Trophoblast cell (in vitro differentiated cells and primary cell): ENCODE measurements around the gene TMEM171.
A peak's percentile ranks its signal among the peaks of the same experiment; 100 is the strongest.

Source experiments
- DNase-seq, 2 donors: peaks; one replicate each; pipeline ENCODE4 v3.0.0-alpha.2; 2016
- H2AFZ ChIP-seq: 2 replicates; pipeline ENCODE4 v1.6.1; 2013; ENCODE audit warnings: low read length, moderate library complexity, mild to moderate bottlenecking; ENCODE audit not compliant: insufficient read depth, poor library complexity
- H2AK5ac ChIP-seq: 2 replicates; pipeline ENCODE4 v1.6.1; 2013; ENCODE audit warnings: mild to moderate bottlenecking, low read length
- H2BK120ac ChIP-seq: 2 replicates; pipeline ENCODE4 v1.6.1; 2013; ENCODE audit warnings: low read length, mild to moderate bottlenecking, moderate library complexity; ENCODE audit not compliant: insufficient read depth, poor library complexity
- H2BK12ac ChIP-seq: 2 replicates; pipeline ENCODE4 v1.6.1; 2013; ENCODE audit warnings: mild to moderate bottlenecking, low read length, moderate library complexity
- H2BK5ac ChIP-seq: 2 replicates; pipeline ENCODE4 v1.6.1; 2013; ENCODE audit warnings: low read length, low read depth, moderate library complexity, mild to moderate bottlenecking; ENCODE audit not compliant: poor library complexity
- H3K14ac ChIP-seq: 2 replicates; pipeline ENCODE4 v1.6.1; 2013; ENCODE audit warnings: mild to moderate bottlenecking, low read length
- H3K18ac ChIP-seq: 2 replicates; pipeline ENCODE4 v1.6.1; 2013; ENCODE audit warnings: mild to moderate bottlenecking, low read length
- H3K23ac ChIP-seq: 2 replicates; pipeline ENCODE4 v1.6.1; 2013; ENCODE audit warnings: low read length
- H3K27ac ChIP-seq: 2 replicates; pipeline ENCODE4 v1.5.1; 2013; ENCODE audit warnings: low read depth, mild to moderate bottlenecking, inconsistent platforms, low read length, moderate library complexity
- H3K27me3 ChIP-seq: 2 replicates; pipeline ENCODE4 v1.6.1; 2013; ENCODE audit warnings: inconsistent platforms, mild to moderate bottlenecking, low read length, moderate library complexity; ENCODE audit not compliant: insufficient read depth
- H3K36me3 ChIP-seq, 2 experiments: 1 replicate in 1 of 2; 2 replicates in 1 of 2; pipeline ENCODE4 v1.6.1; 2013; ENCODE audit warnings: low read length in 2 of 2, mild to moderate bottlenecking in 2 of 2, moderate library complexity in 1 of 2; ENCODE audit not compliant: insufficient read depth in 2 of 2, control insufficient read depth in 1 of 2
- H3K4ac ChIP-seq: 2 replicates; pipeline ENCODE4 v1.6.1; 2013; ENCODE audit warnings: low read depth, mild to moderate bottlenecking, low read length, moderate library complexity
- H3K4me1 ChIP-seq, 2 experiments: 1 replicate in 1 of 2; 2 replicates in 1 of 2; pipeline ENCODE4 v1.6.1; 2013; ENCODE audit warnings: low read length in 2 of 2, mild to moderate bottlenecking in 2 of 2, moderate library complexity in 1 of 2; ENCODE audit not compliant: insufficient read depth in 2 of 2, control insufficient read depth in 1 of 2
- H3K4me2 ChIP-seq: 2 replicates; pipeline ENCODE4 v1.6.1; 2013; ENCODE audit warnings: inconsistent platforms, mild to moderate bottlenecking, low read length, moderate library complexity
- H3K4me3 ChIP-seq: 2 replicates; pipeline ENCODE4 v1.5.1; 2013; ENCODE audit warnings: mild to moderate bottlenecking, low read depth, low read length, inconsistent platforms
- H3K79me1 ChIP-seq: one replicate; pipeline ENCODE4 v1.6.1; 2013; ENCODE audit warnings: low read length
- H3K79me2 ChIP-seq: 2 replicates; pipeline ENCODE4 v1.6.1; 2013; ENCODE audit warnings: low read length, mild to moderate bottlenecking; ENCODE audit not compliant: control insufficient read depth, insufficient read depth, poor library complexity
- H3K9ac ChIP-seq: 2 replicates; pipeline ENCODE4 v1.6.1; 2013; ENCODE audit warnings: mild to moderate bottlenecking, low read length
- H3K9me3 ChIP-seq: 2 replicates; pipeline ENCODE4 v1.6.1; 2013; ENCODE audit warnings: low read depth, mild to moderate bottlenecking, control low read depth, inconsistent platforms, low read length; ENCODE audit not compliant: insufficient read depth
- H4K12ac ChIP-seq: 2 replicates; pipeline ENCODE4 v1.6.1; 2013; ENCODE audit warnings: low read depth, mild to moderate bottlenecking, low read length, moderate library complexity
- H4K8ac ChIP-seq: 2 replicates; pipeline ENCODE4 v1.6.1; 2013; ENCODE audit warnings: low read depth, mild to moderate bottlenecking, low read length, moderate library complexity
- H4K91ac ChIP-seq: one replicate; pipeline ENCODE4 v1.6.1; 2013; ENCODE audit warnings: low read depth, mild to moderate bottlenecking, low read length, moderate library complexity
- WGBS: extraction: QIAGEN DNeasy Blood & Tissue Kit; methylation state at CpG from one replicate; pipeline ENCODE4 v1.1.7; 2013; ENCODE audit warnings: missing lambda C conversion rate; ENCODE audit not compliant: insufficient read length, insufficient coverage; ENCODE audit errors: extremely low coverage; 5-methylcytosine and 5-hydroxymethylcytosine counted together

TMEM171 gene

DNA sequence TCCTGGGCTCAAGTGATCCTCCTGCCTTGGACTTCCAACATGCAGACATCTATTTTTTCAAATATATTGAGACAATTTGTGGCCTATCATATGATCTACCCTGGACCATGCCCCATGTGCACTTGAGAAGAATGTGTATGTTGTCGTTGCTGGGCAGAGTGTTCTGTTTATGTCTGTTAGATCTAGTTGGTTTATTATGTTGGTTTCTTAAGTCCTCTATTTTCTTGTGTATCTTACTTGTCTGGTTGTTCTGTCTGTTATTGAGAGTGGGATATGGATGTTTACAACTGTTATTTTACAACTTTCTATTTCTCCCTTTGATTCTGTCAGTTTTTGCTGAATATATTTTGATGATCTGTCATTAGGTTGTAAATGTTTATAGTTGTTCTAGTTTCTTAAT is 10.2 kb upstream of the TMEM171 start:
- H2BK12ac ChIP-seq, result no peak overlapping the region
- no peak overlapping the region for H4K12ac ChIP-seq
- H3K18ac ChIP-seq, result no peak overlapping the region
- no peaks in the 10 kb centered on the region for H3K27me3 ChIP-seq
- DNase-seq, result no peak
- no peak overlapping the region for H3K14ac ChIP-seq
- no peaks in the 10 kb centered on the region for H3K79me2 ChIP-seq
- no peak overlapping the region for H3K4ac ChIP-seq
- no peak overlapping the region for H2BK120ac ChIP-seq
- H3K27ac ChIP-seq, result no peak overlapping the region
- H3K79me1 ChIP-seq, result no peaks in the 10 kb centered on the region
- H3K4me3 ChIP-seq, result no peak overlapping the region
- no peak overlapping the region for H4K91ac ChIP-seq
- H3K4me1 ChIP-seq, result peaks cover 2 to 6% of the 10 kb centered on the region in 2 experiments
- H3K23ac ChIP-seq, result no peak overlapping the region
- H2BK5ac ChIP-seq, result no peak overlapping the region
- H3K36me3 ChIP-seq, result no peaks in the 10 kb centered on the region
- no peak overlapping the region for H4K8ac ChIP-seq
- H2AK5ac ChIP-seq, result no peak overlapping the region
- H3K9me3 ChIP-seq, result no peaks in the 10 kb centered on the region
- WGBS, result no CpG with 5 or more reads among the region's 1 CpG
- no peak overlapping the region for H3K4me2 ChIP-seq
- no peak overlapping the region for H2AFZ ChIP-seq
- H3K9ac ChIP-seq, result no peak overlapping the region

DNA sequence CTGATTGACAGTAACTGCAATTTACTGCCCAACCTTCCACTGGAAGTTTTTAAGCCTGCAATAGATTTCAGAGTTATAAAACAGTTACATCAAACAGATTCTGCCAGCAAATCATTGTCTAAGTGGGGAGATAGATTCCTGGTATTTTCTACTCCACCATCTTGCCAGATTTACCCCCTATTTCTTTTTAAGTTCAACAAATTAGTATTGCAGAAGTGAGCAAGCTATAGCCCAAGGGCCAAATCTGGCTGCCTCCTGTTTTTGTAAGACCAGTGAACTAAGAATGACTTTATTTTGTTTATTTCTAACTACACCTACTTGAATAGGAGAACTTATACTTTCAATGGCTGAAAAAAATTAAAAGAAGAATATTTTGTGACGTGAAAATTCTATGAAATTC is 8.8 kb upstream of the TMEM171 start:
- H3K79me1 ChIP-seq, result no peaks in the 10 kb centered on the region
- no peak overlapping the region for H4K12ac ChIP-seq
- H2BK12ac ChIP-seq, result no peak overlapping the region
- no peaks in the 10 kb centered on the region for H3K27me3 ChIP-seq
- no peak overlapping the region for H3K27ac ChIP-seq
- H2BK5ac ChIP-seq, result no peak overlapping the region
- no CpG with 5 or more reads among the region's 1 CpG for WGBS
- no peak overlapping the region for H3K23ac ChIP-seq
- no peak overlapping the region for H4K91ac ChIP-seq
- no peak overlapping the region for H3K9ac ChIP-seq
- H2AK5ac ChIP-seq, result no peak overlapping the region
- no peak overlapping the region for H3K4me2 ChIP-seq
- H3K14ac ChIP-seq, result no peak overlapping the region
- H4K8ac ChIP-seq, result no peak overlapping the region
- no peaks in the 10 kb centered on the region for H3K36me3 ChIP-seq
- no peak overlapping the region for H2AFZ ChIP-seq
- H3K4me3 ChIP-seq, result no peak overlapping the region
- no peak for DNase-seq
- H3K18ac ChIP-seq, result no peak overlapping the region
- H3K4me1 ChIP-seq, result peaks cover 5 to 11% of the 10 kb centered on the region in 2 experiments
- H3K9me3 ChIP-seq, result no peaks in the 10 kb centered on the region
- H2BK120ac ChIP-seq, result no peak overlapping the region
- no peaks in the 10 kb centered on the region for H3K79me2 ChIP-seq
- H3K4ac ChIP-seq, result no peak overlapping the region

DNA sequence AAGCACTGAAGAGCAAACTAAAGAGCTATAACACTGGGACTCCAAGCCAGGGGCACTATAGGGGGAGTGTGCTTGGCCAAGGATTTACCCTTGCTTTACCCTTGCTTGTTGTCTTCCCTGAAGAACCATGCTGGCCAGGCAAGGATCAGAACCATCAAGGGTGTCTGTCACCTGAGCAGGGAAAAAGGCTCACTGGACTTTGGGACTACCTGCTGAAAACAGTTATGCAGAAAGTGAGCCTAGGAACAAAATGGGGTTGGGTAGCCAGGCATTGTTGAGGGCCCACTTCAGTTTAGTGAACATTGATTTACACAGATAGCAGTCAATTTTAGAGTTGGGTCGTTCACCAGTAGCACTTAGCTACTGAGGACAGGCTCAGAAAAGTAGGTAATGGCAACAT is 8.0 kb upstream of the TMEM171 start:
- Histone ChIP-seq H3K4me1 (peaks cover 5 to 11% of the 10 kb centered on the region in 2 experiments), H3K79me2 (no peaks in the 10 kb centered on the region), H2BK120ac (no peak overlapping the region), H3K9me3 (no peaks in the 10 kb centered on the region), H3K36me3 (no peaks in the 10 kb centered on the region), H3K4ac (no peak overlapping the region), H3K27me3 (no peaks in the 10 kb centered on the region), H2AK5ac (no peak overlapping the region), H4K91ac (no peak overlapping the region), H3K9ac (peak overlapping the region; percentile 56), H3K14ac (no peak overlapping the region), H3K23ac (no peak overlapping the region), H4K8ac (no peak overlapping the region), H3K27ac (no peak overlapping the region), H3K4me2 (no peak overlapping the region), H2BK5ac (no peak overlapping the region), H3K18ac (no peak overlapping the region), H3K79me1 (no peaks in the 10 kb centered on the region), H2BK12ac (no peak overlapping the region), H3K4me3 (no peak overlapping the region), H4K12ac (no peak overlapping the region), H2AFZ (no peak overlapping the region)
- WGBS, result no CpG with 5 or more reads among the region's 1 CpG
- DNase-seq, result no peak

DNA sequence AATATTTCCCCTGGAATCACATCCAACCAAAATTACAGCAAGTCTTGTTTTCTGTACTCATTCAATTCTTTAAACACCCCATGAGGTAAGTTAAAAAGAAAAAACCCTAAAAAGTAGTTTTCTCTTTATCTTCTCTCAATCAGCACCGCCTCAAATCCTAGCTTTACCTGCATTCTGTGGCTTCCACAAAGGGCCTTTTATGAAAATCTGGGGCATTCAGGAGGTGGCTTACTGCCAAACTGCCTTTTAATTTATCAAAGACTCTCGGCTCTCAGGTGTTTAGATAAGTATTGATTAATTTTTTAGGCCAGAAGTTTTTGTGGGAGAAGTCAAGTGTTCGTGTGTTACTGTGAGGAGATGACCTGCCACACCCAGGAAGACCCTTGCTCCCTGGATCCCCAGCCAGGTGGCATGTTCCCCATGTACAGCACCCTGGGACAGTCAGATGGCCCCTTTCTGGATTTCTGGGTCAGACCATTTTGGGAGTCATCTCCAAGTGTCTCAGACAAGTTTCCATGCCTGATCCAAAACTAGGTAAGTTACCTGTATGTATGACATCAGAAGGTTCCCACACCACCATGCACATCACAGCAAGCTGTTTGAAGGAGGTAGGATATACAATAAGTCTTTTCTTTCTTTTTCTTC is 6.2 kb upstream of the TMEM171 start:
- Histone ChIP-seq H3K4me2 (no peak overlapping the region), H2AFZ (no peak overlapping the region), H3K4ac (no peak overlapping the region), H2BK120ac (no peak overlapping the region), H3K23ac (no peak overlapping the region), H3K4me3 (no peak overlapping the region), H3K9me3 (no peaks in the 10 kb centered on the region), H2BK5ac (no peak overlapping the region), H3K4me1 (peaks cover 5 to 11% of the 10 kb centered on the region in 2 experiments), H3K27ac (no peak overlapping the region), H2BK12ac (no peak overlapping the region), H3K27me3 (no peaks in the 10 kb centered on the region), H4K91ac (no peak overlapping the region), H3K79me2 (no peaks in the 10 kb centered on the region), H3K36me3 (no peaks in the 10 kb centered on the region), H4K8ac (no peak overlapping the region), H3K18ac (no peak overlapping the region), H3K79me1 (no peaks in the 10 kb centered on the region), H4K12ac (no peak overlapping the region), H3K14ac (no peak overlapping the region), H2AK5ac (no peak overlapping the region), H3K9ac (no peak overlapping the region)
- no peak for DNase-seq
- whole genome bisulfite sequencing, result no CpG with 5 or more reads among the region's 3 CpGs
